GM18517 (cell line): ENCODE data around the gene EIF6.
"Not testable (repeated sequence)": the region's sequence is repeated elsewhere in the genome, so short reads cannot be mapped to it uniquely, and the experiment has no call there.

Experiments
- ATAC-seq: cut with Tn5 transposase; IDR thresholded peaks from one replicate; pipeline ENCODE4 v1.9.1; 2021; ENCODE audit warnings: mild to moderate bottlenecking, moderate library complexity; ENCODE audit not compliant: unreplicated experiment

The EIF6 gene

GRCh38 chr20:35263532-35264341, 20.8 kb downstream of the EIF6 start:
- ATAC-seq: no peak

DNA sequence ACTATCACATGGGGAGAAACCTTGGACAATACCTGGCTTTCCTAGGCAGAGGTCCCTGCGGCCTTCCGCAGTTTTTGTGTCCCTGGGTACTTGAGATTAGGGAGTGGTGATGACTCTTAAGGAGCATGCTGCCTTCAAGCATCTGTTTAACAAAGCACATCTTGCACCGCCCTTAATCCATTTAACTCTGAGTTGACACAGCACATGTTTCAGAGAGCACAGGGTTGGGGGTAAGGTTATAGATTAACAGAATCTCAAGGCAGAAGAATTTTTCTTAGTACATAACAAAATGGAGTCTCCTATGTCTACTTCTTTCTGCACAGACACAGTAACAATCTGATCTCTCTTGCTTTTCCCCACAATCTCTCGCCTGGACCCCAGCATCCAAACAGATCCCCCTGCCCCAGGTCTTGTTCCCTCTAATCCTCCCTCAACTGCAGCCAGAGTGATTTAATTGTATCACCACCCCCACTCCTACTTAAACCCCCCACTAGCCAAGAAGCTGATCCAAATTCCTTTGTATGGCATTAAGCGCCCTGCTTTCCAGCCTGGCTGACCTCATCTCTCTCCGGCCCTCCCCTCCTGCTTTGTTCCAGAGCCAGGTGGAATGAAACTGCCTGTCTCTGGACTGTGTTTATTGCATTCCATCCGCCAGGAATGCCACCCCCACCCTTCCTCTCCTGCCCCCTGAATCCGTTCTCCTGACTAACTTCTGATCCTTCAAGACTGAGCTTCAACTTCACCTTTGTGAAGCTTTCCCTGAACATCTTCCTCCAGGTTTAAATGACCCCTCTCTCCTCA, 21.6 kb downstream of the EIF6 start:
- ATAC-seq: not testable (repeated sequence)

GRCh38 chr20:35262321-35262720, 22.3 kb downstream of the EIF6 start:
- not testable (repeated sequence) for ATAC-seq

GRCh38 chr20:35260426-35260825, 24.1 kb downstream of the EIF6 start:
- no peak for ATAC-seq

- ATAC-seq: no peak
Measured at GRCh38 chr20:35257175-35257909, 27.2 kb downstream of the EIF6 start.

DNA sequence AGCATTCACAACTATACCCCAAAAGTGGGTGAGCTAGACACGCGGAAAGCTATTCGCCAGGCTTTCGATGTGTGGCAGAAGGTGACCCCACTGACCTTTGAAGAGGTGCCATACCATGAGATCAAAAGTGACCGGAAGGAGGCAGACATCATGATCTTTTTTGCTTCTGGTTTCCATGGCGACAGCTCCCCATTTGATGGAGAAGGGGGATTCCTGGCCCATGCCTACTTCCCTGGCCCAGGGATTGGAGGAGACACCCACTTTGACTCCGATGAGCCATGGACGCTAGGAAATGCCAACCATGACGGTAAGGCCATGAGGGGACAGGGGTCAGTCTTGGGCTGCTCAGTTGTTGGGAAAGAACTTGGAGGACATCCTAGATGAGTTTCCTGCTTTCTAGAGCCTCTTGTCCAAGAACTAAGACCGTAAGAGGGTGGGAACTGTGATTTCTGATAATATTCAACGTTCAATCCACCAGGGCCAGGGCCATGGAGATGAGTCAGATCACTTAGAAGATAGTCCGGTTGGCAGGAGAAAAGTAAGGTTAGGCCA, 30.0 kb downstream of the EIF6 start:
- no peak for ATAC-seq

DNA sequence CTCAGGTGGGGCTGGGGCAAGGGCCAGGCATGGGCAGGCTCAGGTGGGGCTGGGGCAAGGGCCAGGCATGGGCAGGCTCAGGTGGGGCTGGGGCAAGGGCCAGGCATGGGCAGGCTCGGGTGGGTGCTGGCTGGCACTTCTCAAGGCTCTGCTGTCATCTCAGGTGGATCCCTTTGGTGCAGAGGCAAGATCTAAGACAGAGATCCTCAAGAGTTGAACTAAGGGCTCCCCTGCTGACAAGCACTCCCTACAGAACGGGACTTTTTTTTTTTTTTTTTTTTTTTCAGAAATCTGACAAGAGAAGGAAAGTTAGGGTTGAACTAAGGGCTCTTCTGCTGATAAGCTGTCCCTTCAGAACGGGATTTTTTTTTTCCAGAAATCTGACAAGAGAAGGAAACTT, 31.6 kb downstream of the EIF6 start:
- no peak for ATAC-seq

GRCh38 chr20:35252598-35252997, 32.0 kb downstream of the EIF6 start:
- ATAC-seq: not testable (repeated sequence)

- ATAC-seq: peak; percentile 61
Measured at GRCh38 chr20:35252037-35252461, 32.5 kb downstream of the EIF6 start.

DNA sequence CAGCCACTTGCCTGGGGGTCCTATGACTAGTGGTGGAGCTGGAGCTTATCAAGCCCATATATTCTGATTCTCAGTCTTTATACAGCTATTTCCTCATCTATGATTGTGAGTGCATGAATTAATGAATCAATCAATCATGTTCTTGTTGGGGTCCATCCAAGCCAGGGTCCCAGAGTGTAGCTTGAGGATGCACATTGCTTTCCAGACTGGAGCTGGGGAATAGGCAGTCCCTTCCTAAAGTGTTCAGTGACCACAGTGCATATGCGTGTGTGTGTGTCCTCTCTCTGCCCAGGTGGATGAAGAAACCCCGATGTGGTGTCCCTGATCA, 33.0 kb downstream of the EIF6 start:
- ATAC-seq: no peak

- ATAC-seq: no peak
Measured at GRCh38 chr20:35248641-35249475, 35.7 kb downstream of the EIF6 start.

GRCh38 chr20:35246723-35247122, 37.8 kb downstream of the EIF6 start:
- no peak for ATAC-seq

DNA sequence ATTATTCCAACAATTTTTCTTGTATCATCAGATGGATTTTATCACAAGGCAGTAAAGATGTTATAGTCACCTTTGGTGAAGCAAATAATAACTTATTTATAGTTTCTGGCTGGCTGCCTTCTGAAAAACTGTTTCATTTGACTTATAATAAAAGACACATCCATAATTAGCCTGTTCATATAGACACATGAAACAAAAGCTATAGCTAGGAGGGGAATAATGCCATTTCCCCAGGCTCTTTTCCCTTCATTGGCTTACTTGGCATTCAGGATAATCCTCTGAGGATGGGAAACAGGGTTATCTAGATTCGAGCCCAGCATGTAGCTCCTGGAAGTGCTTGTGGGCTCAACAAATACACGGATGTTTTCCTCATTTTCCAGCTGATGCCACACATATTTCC, 40.6 kb downstream of the EIF6 start:
- ATAC-seq: no peak

- ATAC-seq: no peak
Measured at GRCh38 chr20:35243317-35243716, 41.3 kb downstream of the EIF6 start.

DNA sequence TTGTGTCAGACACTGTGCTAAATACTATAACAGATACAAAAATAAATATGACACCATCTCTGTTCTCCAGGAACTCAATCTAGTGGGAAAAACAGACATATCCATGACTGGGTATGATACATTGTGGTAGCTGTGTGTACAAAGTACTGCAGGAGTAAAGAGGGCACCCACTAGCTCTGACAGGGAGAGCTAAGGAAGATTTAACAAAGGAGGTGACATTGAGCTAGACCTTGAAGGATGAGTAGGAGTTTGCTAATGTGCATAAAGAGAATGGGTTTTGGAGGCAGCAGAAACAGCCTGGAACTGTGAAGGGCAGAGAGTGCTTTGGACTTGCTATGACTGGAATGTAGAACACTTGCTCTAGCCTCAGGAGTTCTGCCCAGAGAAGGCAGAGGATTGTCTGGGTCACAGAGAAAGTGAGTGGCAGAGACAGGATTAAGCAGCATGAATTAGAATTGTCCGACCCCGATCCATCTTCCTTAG, 43.7 kb downstream of the EIF6 start:
- no peak for ATAC-seq

DNA sequence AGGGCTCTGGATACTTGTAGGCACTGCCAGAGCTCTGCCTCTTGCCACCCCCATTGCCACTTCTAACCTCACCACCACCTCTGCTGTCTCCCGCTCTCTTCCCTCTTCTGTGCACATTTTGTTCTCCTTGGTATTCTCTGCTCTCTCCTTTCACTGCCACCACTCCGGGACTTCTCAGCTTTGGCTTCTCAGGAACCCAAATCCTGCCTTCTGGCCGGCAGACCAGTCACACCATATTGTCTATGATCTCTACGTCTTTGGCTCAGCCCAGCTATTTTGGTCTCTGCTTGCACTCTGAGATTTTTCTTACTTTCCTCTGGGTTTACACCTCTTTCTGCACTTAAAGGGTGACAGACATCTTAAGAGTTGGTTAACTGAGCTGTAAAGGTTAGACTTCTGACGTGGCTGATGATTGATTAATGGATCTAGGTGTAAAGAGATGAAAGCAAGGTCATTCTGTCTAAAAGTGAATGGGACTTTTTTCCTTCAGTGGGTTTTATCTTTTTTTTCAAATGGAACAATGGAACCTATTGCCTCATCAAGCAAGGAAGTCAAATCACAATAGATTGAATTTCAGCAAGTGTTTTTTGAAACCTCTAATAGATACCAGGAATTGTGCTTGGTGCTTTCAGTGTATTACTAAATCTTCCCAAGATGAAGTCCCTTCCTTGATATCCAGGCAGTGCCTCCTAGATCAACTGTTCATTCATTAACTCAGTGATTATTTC, 44.3 kb downstream of the EIF6 start:
- no peak for ATAC-seq

DNA sequence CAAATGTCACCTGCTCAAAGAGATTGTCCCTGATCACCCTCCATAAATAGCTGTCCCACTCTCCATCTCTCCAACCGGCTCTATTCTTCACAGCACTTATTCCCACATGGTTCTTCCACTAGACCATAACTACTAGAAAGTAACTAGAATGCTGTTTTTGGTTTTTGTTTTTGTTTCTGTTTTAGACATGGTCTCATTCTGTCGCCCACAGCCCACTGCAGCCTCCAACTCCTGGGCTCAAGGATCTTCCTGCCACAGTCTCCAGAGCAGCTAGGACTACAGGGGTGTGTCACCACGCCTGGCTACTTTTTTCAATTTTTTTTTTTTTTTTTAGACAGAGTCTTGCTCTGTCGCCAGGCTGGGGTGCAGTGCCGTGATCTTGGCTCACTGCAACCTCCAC, 45.8 kb downstream of the EIF6 start:
- no peak for ATAC-seq

DNA sequence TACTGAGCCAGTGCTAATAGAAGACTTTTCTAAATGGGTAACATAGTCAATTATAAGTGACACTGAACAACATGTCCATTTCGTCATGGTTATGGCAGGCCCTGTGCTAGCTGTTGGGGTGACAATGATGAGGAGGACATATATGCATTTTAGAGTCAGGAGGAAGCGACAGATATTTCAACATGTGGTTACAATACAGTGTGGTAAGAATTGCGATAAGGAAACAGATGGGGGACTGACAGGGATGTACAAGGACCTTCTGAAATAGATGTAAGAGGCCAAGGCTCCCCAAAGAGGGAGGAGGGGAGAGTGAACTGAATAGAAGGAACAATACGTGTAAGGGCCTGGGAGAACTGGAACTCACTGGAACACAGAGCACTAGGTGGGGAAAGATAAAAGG, 46.4 kb downstream of the EIF6 start:
- no peak for ATAC-seq

- no peak for ATAC-seq
Measured at GRCh38 chr20:35237486-35237885, 47.1 kb downstream of the EIF6 start.

DNA sequence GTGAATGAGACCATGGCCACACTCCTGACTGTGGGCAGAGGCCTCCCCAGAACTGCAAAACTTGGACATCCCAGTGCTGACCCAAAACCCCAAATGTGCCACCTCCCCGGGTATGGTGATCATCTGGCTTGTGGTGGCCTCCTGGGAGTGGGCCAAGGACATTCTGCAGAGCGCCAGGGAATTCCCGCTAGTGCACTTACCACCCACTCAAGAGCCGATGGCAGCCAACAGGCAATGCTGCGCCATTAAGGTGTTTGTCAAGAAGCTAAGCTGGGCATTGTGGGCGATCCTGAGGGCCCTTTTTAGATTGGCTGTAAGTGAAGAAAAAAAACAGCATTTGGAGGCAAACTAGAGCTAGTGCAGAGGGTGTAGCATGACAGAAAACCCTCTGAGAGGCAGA, 48.7 kb downstream of the EIF6 start:
- no peak for ATAC-seq
